ENCODE results near the gene ZNF319. TPM values are rescaled to one million over a fixed set of nuclear protein-coding genes. Genes with fewer than 3 reads are reported as not detected.

ZNF319 gene
- 0.60 and 0.82 TPM in 2 replicates for polyA plus RNA-seq

DNA sequence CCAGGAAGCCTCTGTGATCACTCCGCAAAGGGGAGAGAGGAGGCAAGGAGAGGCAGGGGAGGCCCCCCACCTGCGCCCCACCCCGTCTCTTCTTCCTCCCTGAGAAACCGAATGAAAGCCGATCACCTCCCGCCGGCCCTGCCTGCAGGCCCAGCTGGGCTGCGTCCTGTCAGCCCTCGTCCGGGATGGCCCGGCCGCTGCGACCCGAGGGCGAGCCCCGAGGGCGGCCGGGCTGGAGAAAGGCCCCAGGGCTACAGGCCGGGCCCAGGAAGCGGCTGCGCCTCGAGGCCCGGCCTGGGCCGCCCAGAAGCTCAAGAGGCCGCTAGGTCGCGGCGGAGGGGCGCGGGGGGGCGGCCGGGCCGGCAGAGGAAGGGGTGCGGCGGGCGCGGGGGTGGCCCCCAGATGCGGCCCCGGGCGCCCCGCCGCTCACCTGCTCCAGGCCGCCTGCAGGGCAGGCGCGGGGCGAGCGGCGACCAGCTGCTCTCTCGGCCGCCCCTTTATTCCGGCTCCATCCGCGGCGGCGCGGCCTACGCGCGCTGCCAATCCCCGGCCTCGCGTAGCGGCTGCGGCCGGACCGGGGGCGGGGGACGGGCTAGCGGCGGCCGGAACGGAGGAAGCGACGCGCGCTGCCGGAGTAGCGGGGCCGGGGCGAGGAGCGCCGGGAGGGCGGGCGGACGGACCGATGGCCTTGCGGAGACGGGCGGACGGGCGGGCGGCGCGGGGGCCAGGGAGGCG, at the start of gene ZNF319:
Gene ZNF319 (minus strand): TSS at position 702 of the 735 bp plus-strand sequence. CDS start 2,407 bp downstream, outside the sequence.

DNA sequence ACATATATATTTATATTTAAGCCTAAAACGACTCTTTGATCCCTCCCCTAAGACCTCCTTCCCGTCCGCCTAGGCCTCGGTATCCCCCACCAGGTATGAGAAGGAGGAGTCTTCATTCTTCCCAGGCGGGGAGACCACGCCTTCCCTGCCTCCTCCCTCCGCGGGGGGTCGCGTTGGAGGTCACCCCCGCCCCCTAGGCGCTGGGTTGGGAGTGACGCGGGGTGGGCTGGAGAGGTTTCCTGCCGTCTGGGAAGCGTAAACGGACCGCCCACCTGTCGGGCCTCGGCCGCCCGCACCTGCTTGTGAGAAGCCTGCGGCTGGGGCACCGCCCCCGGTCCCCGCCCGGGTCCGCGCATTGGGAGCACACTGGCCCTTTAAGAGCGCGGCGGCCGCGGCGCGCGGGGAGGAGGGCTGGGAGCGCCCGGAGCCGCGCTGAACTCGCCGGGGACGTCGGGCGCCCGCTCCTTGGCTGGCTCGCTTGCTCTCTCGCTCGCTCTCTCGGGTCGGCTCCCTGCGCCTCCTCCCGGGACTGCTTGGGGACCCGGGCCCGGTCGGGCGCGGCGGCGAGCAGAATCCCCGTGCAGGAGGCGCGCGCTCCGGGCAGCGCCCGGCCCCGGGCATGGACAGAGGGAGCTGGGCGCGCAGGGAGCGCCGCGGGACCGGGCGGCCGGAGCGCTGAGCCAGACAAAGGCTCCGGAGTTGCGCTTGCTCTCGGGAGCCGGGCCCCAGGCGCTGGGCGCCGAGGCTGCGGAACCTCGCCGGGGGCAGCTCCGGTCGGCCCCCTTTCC, 25.1 kb upstream of the ZNF319 start, which contains the start of gene MMP15:
Gene MMP15 (plus strand): TSS at position 404 of the 788 bp plus-strand sequence. CDS start 597 bp downstream, outside the sequence.

DNA sequence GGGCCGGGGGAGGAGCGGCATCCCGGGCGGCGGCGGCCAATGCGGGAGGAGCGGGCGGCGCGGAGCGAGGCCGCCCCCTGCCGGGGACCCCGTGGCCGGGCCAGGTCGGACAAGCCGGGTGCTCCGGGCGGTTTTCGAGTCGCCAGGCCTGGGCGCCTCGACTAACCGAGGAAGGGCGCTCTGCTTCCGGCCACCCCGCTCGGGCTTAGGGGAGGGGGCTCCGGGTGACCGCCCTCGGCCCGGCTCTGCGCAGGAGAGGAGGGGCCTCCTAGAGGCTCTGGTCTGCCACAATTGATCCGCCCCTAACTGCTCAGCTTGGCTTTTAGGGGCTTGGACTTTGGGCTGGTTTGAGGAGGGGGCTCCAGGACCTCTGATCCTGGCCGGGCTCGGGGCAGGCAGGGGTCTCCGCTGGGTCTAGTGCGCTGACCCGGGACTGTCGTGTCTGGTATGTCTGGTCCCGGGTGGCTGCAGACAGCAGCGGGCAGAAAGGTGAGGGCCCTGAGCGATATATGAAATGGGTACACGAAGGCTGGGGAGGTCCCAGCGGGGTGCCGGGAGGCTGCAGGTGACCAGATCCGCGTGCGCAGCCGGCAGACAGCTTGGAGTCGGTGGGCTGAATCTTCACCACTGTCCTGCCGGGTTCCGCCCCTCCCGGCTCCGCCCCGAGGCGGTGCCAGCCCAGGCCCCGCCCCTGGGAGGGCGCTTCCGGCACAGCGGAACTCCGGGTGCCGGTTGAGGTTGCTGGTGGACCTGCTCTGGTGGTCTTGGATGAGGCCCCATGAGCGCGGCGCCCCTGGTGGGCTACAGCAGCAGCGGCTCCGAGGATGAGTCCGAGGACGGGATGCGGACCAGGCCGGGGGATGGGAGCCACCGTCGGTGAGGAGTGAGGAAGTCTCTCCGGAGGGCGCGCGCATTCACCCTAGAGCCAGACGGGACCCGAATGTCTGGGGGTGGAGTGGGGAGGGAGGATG, 519 bp upstream of the ZNF319 start, which contains the start of gene USB1:
Gene USB1 (plus strand): TSS at position 702 of the 971 bp plus-strand sequence. CDS start 77 bp downstream, at position 779.

DNA sequence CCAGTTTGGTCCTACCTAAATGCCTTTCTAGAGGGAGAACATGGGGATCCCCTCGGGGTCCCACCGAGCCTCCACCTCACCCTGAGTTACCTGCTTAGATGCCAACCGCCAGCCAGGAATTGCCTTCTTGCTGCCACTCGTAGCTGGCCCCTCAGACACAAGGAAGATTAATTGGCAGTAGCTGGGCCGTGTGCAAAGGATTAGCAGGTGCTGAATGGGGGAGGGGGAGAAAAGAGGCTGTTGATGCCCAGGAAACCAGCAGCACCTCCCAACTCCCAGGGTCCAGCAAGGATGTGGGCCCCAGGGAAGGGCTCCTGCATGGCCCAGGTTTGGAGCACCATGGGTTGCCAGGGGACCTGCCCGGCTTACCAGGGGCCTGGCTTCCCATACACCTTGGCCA, 29.5 kb downstream of the ZNF319 start, which contains the start of gene CNGB1:
Gene CNGB1 (minus strand): TSS at position 159 of the 400 bp plus-strand sequence. CDS start 3,842 bp downstream, outside the sequence.

Other genes with a start within 250 kb of the ZNF319 start
- gene KIFC3, start 198.2 kb downstream of the ZNF319 start, polyA plus RNA-seq: 0.40 TPM in 1 of 2 replicates, not detected in the other
- not detected in 2 replicates for gene CNGB1, start 29.5 kb downstream of the ZNF319 start, polyA plus RNA-seq
- 1.2 and 4.5 TPM in 2 replicates for gene USB1, start 735 bp upstream of the ZNF319 start, polyA plus RNA-seq
- gene MMP15, start 25.1 kb upstream of the ZNF319 start, polyA plus RNA-seq: 1.7 and 4.4 TPM in 2 replicates
- gene CFAP20, start 128.7 kb upstream of the ZNF319 start, polyA plus RNA-seq: 77.1 and 87.5 TPM in 2 replicates
- gene CSNK2A2, start 197.4 kb upstream of the ZNF319 start, polyA plus RNA-seq: 17.0 and 20.5 TPM in 2 replicates